HG02642 (cell line): Measurements from ENCODE around the gene RRAS.
A peak's percentile ranks its signal among the peaks of the same experiment; 100 is the strongest.

Experiments
- ATAC-seq: cut with Tn5 transposase; IDR thresholded peaks from one replicate; pipeline ENCODE4 v1.9.1; 2021; ENCODE audit warnings: mild to moderate bottlenecking; ENCODE audit not compliant: unreplicated experiment, poor library complexity

The RRAS gene

GRCh38 chr19:49640113-49640898, at the start of gene RRAS:
Gene RRAS (minus strand): TSS chr19:49640143. CDS start chr19:49640098, 45 bp downstream.
- peak; percentile 67 for ATAC-seq

GRCh38 chr19:49689133-49690078, 49.5 kb upstream of the RRAS start, which contains the start of gene ADM5:
Gene ADM5 (plus strand): TSS chr19:49689594. CDS start chr19:49689838, 244 bp downstream.
- ATAC-seq = no peak

GRCh38 chr19:49688531-49689132, 48.7 kb upstream of the RRAS start:
- no peak for ATAC-seq

GRCh38 chr19:49687566-49688316, 47.8 kb upstream of the RRAS start:
- ATAC-seq = no peak

GRCh38 chr19:49687150-49687549, 47.2 kb upstream of the RRAS start:
- ATAC-seq = no peak

- ATAC-seq = no peak
These were observed 46.7 kb upstream of the RRAS start for GRCh38 chr19:49686503-49687088.

- ATAC-seq = no peak
These were observed 45.9 kb upstream of the RRAS start for GRCh38 chr19:49685845-49686332.

- no peak for ATAC-seq
These were observed 45.1 kb upstream of the RRAS start for GRCh38 chr19:49684983-49685553.

GRCh38 chr19:49684251-49684982, 44.5 kb upstream of the RRAS start:
- ATAC-seq = no peak

GRCh38 chr19:49683814-49684250, 43.9 kb upstream of the RRAS start:
- ATAC-seq = no peak

GRCh38 chr19:49682274-49682673, 42.3 kb upstream of the RRAS start:
- ATAC-seq = no peak

GRCh38 chr19:49681830-49682229, 41.9 kb upstream of the RRAS start:
- no peak for ATAC-seq

GRCh38 chr19:49680421-49681351, 40.7 kb upstream of the RRAS start:
- ATAC-seq = no peak

GRCh38 chr19:49679771-49680413, 39.9 kb upstream of the RRAS start:
- no peak for ATAC-seq

GRCh38 chr19:49678985-49679770, 39.2 kb upstream of the RRAS start:
- ATAC-seq = no peak
